ENCODE measurements around the gene CCDC194. TPM values are rescaled to one million over a fixed set of nuclear protein-coding genes. Genes with fewer than 3 reads are reported as not detected.

Gene CCDC194
- total RNA-seq, 4 donors from 2014 or later, result not detected

GRCh38 chr19:17353386-17353785 is 40.6 kb downstream of the CCDC194 start:
- intact Hi-C loops (cut with DNase I; ENCODE audit: low total_unique reads), result no loop called here
- Histone ChIP-seq H3K27ac (no peak overlapping the region), H3K4me1 (peaks cover 0 to 5% (median 0%) of the 10 kb centered on the region in 4 donors), H3K27me3 (peaks cover 28% of the 10 kb centered on the region), H3K4me3 (no peak overlapping the region), H3K36me3 (no peaks in the 10 kb centered on the region), H3K9me3 (no peaks in the 10 kb centered on the region)
- 74 to 77% methylated on average over 6 to 8 of the region's 8 CpGs for WGBS, 2 donors (ENCODE audit: low coverage in 1 of 2)
- TF ChIP-seq POLR2AphosphoS5 (IDR thresholded peaks at IDR 0.05), result no peak
- no peak for DNase-seq
- in situ Hi-C loops (cut with MboI; ENCODE audit: low pct_ligation_motif_present in 1 of 4, low pct_unique_long_range_greater_than_20kb in 1 of 4, low sequenced_read_pairs in 3 of 4), result no loop called here

DNA sequence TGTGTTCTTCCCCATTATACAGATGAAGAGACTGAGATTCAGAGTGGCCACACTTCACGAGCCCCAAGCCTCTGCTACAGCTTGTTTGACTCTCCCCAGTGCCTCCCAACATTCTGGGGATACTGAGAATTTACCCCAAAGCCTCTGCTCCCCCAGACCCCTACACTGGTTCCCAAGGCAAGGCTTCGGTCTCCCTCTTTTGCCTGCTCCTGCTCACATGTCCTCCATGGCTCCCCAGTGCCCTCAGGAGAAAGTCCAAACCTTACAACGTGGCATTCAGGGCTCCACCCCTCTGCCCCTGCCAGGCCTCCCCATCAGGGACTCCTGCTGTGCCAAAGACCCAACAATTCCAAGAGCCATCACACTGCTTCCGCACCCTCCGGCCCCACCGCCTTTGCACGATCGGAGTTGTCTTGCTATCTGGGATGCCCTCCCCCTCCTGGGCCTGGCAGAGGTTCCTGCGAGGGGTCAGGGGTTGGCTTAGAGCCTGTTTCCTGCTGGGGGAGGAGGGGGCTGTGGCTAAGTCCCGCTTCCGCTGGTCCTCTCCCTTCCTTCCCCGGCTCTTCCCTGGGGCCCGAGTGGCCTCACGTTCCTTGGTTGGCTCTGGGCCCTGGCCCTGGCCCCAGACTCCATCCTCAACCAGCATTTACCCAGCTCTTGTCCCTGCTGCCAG is 41.3 kb downstream of the CCDC194 start:
- 52 to 100% methylated on average over 1 to 14 of the region's 14 CpGs for WGBS, 2 donors (ENCODE audit: low coverage in 1 of 2)
- TF ChIP-seq EP300 (IDR thresholded peaks at IDR 0.05; ENCODE audit: low read depth) (no peak), POLR2A (IDR thresholded peaks at IDR 0.05) (no peak), POLR2AphosphoS5 (IDR thresholded peaks at IDR 0.05) (no peak)
- TF ChIP-seq, protein P1, sequence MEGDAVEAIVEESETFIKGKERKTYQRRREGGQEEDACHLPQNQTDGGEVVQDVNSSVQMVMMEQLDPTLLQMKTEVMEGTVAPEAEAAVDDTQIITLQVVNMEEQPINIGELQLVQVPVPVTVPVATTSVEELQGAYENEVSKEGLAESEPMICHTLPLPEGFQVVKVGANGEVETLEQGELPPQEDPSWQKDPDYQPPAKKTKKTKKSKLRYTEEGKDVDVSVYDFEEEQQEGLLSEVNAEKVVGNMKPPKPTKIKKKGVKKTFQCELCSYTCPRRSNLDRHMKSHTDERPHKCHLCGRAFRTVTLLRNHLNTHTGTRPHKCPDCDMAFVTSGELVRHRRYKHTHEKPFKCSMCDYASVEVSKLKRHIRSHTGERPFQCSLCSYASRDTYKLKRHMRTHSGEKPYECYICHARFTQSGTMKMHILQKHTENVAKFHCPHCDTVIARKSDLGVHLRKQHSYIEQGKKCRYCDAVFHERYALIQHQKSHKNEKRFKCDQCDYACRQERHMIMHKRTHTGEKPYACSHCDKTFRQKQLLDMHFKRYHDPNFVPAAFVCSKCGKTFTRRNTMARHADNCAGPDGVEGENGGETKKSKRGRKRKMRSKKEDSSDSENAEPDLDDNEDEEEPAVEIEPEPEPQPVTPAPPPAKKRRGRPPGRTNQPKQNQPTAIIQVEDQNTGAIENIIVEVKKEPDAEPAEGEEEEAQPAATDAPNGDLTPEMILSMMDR (IDR thresholded peaks at IDR 0.05), result no peak
- DNase-seq, result no peak
- H3K27ac ChIP-seq, result no peak overlapping the region
- intact Hi-C loops (cut with DNase I; ENCODE audit: low total_unique reads), result no loop called here
- no peaks in the 10 kb centered on the region for H3K9me3 ChIP-seq
- H3K4me3 ChIP-seq, result no peak overlapping the region
- no peaks in the 10 kb centered on the region for H3K36me3 ChIP-seq
- peaks cover 34% of the 10 kb centered on the region for H3K27me3 ChIP-seq
- in situ Hi-C loops (cut with MboI; ENCODE audit: low pct_ligation_motif_present in 1 of 4, low pct_unique_long_range_greater_than_20kb in 1 of 4, low sequenced_read_pairs in 3 of 4), result no loop called here
- H3K4me1 ChIP-seq, result peaks cover 0 to 8% (median 0%) of the 10 kb centered on the region in 4 donors

DNA sequence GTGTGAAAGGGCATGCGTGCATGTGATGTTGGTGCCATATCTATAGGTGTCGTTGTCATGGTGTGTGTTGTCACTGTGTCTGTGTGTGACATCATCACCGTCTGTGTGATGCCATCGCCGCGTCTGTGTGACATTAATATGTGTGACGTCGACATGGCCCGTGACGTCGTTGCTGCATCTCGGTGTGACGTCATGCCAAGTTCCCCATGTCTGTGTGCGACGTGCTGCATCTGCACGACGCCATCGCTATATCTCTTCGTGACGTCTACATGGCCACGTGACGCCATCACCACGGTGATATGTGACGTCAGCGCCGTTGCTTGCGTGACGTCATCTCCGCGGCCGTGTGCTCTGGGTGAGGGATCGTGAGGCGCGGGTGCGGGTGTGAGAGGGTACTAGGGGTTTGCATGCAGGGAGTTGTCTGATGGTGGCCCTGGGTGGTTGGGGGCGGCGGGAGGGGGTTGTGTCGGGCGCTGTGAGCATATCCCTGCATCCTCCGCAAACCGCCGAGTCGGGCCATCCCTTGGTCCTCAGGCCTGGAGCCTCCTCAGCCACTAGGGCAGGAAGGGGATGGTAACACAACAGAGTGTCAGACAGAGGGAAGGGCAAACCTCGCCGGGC is 42.1 kb downstream of the CCDC194 start:
- intact Hi-C loops (cut with DNase I; ENCODE audit: low total_unique reads), result no loop called here
- no peak for TF ChIP-seq POLR2A (IDR thresholded peaks at IDR 0.05)
- TF ChIP-seq, protein P1 (IDR thresholded peaks at IDR 0.05), result no peak
- 90% methylated on average over 45 of the region's 45 CpGs; no CpG with 5 or more reads in 1 of the 2 donors for WGBS, 2 donors (ENCODE audit: low coverage in 1 of 2)
- in situ Hi-C loops (cut with MboI; ENCODE audit: low pct_ligation_motif_present in 1 of 4, low pct_unique_long_range_greater_than_20kb in 1 of 4, low sequenced_read_pairs in 3 of 4), result no loop called here
- Histone ChIP-seq H3K36me3 (no peaks in the 10 kb centered on the region), H3K4me3 (no peak overlapping the region), H3K4me1 (peaks cover 0 to 16% (median 0%) of the 10 kb centered on the region in 4 donors), H3K27me3 (peaks cover 34% of the 10 kb centered on the region), H3K9me3 (no peaks in the 10 kb centered on the region), H3K27ac (no peak overlapping the region)
- no peak for DNase-seq

DNA sequence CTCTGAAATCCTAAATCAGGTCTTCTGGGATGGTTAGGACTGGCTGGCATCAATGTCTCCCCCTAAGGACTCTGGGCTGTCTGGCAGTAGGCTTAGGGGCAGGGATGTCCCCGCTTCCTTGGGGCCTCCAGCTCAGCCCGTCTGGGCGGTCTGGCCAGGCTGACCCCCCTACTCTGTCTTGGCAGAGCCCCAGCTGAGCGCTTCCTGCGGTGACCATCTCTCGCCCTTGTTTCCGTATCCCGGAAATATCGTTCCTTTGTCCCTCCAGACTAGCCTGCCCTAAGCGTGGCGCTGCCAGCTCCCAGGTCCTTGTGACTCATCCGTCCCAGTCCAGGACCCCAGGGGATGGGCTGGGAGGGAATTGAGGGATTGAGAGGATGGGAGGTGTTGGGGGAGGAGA is 45.3 kb downstream of the CCDC194 start:
- in situ Hi-C loops (cut with MboI; ENCODE audit: low pct_ligation_motif_present in 1 of 4, low pct_unique_long_range_greater_than_20kb in 1 of 4, low sequenced_read_pairs in 3 of 4), result loop anchor here in 2 of 4 donors (5.0 to 10.0 kb wide), 2 partner anchors 39 to 116 kb away; partner anchors contain the start of gene NXNL1 (in 1 of the 2)
- no peaks in the 10 kb centered on the region for H3K36me3 ChIP-seq
- peak overlapping the region in 2 of 4 donors; percentile 19 to 40 for H3K27ac ChIP-seq
- no peaks in the 10 kb centered on the region for H3K9me3 ChIP-seq
- no peak for DNase-seq
- 3% methylated on average over 12 of the region's 12 CpGs; no CpG with 5 or more reads in 1 of the 2 donors for WGBS, 2 donors (ENCODE audit: low coverage in 1 of 2)
- peaks cover 0 to 24% (median 3%) of the 10 kb centered on the region in 4 donors for H3K4me1 ChIP-seq
- H3K27me3 ChIP-seq, result peaks cover 34% of the 10 kb centered on the region
- intact Hi-C loops (cut with DNase I; ENCODE audit: low total_unique reads), result loop anchor here (5.0 kb wide), 1 partner anchor 119 kb away; no protein-coding TSS in a partner anchor
- TF ChIP-seq POLR2AphosphoS5 (IDR thresholded peaks at IDR 0.05), result no peak
- H3K4me3 ChIP-seq, result no peak overlapping the region

- TF ChIP-seq POLR2A (IDR thresholded peaks at IDR 0.05) (no peak), EP300 (IDR thresholded peaks at IDR 0.05; ENCODE audit: low read depth) (no peak), POLR2AphosphoS5 (IDR thresholded peaks at IDR 0.05) (no peak)
- TF ChIP-seq, protein P1 (IDR thresholded peaks at IDR 0.05), result no peak
- Histone ChIP-seq H3K4me1 (peaks cover 0 to 24% (median 3%) of the 10 kb centered on the region in 4 donors), H3K4me3 (no peak overlapping the region), H3K27ac (peak overlapping the region in 3 of 4 donors; percentile 35 to 40 (median 39)), H3K27me3 (peaks cover 33% of the 10 kb centered on the region), H3K9me3 (no peaks in the 10 kb centered on the region), H3K36me3 (no peaks in the 10 kb centered on the region)
- intact Hi-C loops (cut with DNase I; ENCODE audit: low total_unique reads), result loop anchor here (2.0 to 5.0 kb wide), 2 partner anchors 39 to 119 kb away; no protein-coding TSS in a partner anchor
- DNase-seq, result no peak
- in situ Hi-C loops (cut with MboI; ENCODE audit: low pct_ligation_motif_present in 1 of 4, low pct_unique_long_range_greater_than_20kb in 1 of 4, low sequenced_read_pairs in 3 of 4), result loop anchor here in 2 of 4 donors (5.0 to 10.0 kb wide), 2 partner anchors 39 to 117 kb away; partner anchors contain the start of gene NXNL1 (in 1 of the 2)
- WGBS, 2 donors (ENCODE audit: low coverage in 1 of 2), result 71 to 100% methylated on average over 1 to 2 of the region's 2 CpGs
Measured at GRCh38 chr19:17347877-17348276, 46.1 kb downstream of the CCDC194 start.
